OCI-LY7 (cell line): ENCODE measurements around the gene UBE2G1. TPM values are rescaled to one million over a fixed set of nuclear protein-coding genes. Genes with fewer than 3 reads are reported as not detected.

Experiments used
- BruUV-seq: library from RNA; stranded (reverse); fragments of 400-500 nt; replicated peaks from 2 replicates; lab custom pipeline; 2021; lab: Mats Ljungman, UMichigan
- CTCF ChIA-PET: fragments of 300-600 bp; sonication (Branson Sonifier 250); formaldehyde crosslinking; loops from one replicate; lab custom pipeline; 2022; ENCODE audit warnings: antibody characterized with exemption; ENCODE audit not compliant: unreplicated experiment; lab: Charles Lee
- POLR2A ChIA-PET: fragments of 300-600 bp; sonication (Branson Sonifier 250); formaldehyde crosslinking; loops from one replicate; lab custom pipeline; 2022; ENCODE audit warnings: antibody characterized with exemption; lab: Charles Lee
- DNase-seq: peaks from one replicate; pipeline ENCODE4 v3.0.0-alpha.2; 2015; ENCODE audit warnings: low spot score
- H2AFZ ChIP-seq: fragments of 200-600 bp; sonication (generic), shearing (Covaris generic); 2 replicates; pipeline ENCODE4 v1.6.1; 2014; ENCODE audit warnings: mild to moderate bottlenecking, antibody characterized with exemption, low read length, moderate library complexity
- H3K27ac ChIP-seq: fragments of 200-600 bp; sonication (generic); 2 replicates; pipeline ENCODE4 v1.5.1; 2014; ENCODE audit warnings: mixed run types, low read depth, mild to moderate bottlenecking, moderate library complexity, low read length, inconsistent platforms; ENCODE audit not compliant: poor library complexity, severe bottlenecking
- H3K36me3 ChIP-seq: fragments of 200-600 bp; sonication (generic); 2 replicates; pipeline ENCODE4 v1.6.1; 2014; ENCODE audit warnings: mild to moderate bottlenecking, antibody characterized with exemption, low read length, moderate library complexity, mixed read lengths; ENCODE audit not compliant: insufficient read depth
- H3K4me1 ChIP-seq: fragments of 200-600 bp; sonication (generic); 2 replicates; pipeline ENCODE4 v1.5.1; 2014; ENCODE audit warnings: mild to moderate bottlenecking, low read length; ENCODE audit not compliant: insufficient read depth, poor library complexity, severe bottlenecking
- H3K4me2 ChIP-seq: fragments of 200-600 bp; sonication (generic); 2 replicates; pipeline ENCODE4 v1.6.1; 2014; ENCODE audit warnings: mild to moderate bottlenecking, low read length
- H3K4me3 ChIP-seq: fragments of 200-600 bp; sonication (generic); 2 replicates; pipeline ENCODE4 v1.5.1; 2014; ENCODE audit warnings: mild to moderate bottlenecking, low read depth, low read length; ENCODE audit not compliant: poor library complexity, severe bottlenecking
- H3K79me2 ChIP-seq: fragments of 200-600 bp; sonication (generic); 2 replicates; pipeline ENCODE4 v1.6.1; 2016; ENCODE audit warnings: low read depth, mild to moderate bottlenecking, low read length, moderate library complexity, mixed read lengths; ENCODE audit not compliant: insufficient read depth
- H3K9me2 ChIP-seq: fragments of 200-600 bp; sonication (generic); 2 replicates; pipeline ENCODE4 v1.6.1; 2016; ENCODE audit warnings: mild to moderate bottlenecking, low read length, mixed read lengths; ENCODE audit not compliant: insufficient read depth
- H3K9me3 ChIP-seq: fragments of 200-600 bp; sonication (generic); 2 replicates; pipeline ENCODE4 v1.6.1; 2014; ENCODE audit warnings: mild to moderate bottlenecking, mixed run types, low read length, mixed read lengths
- H4K20me1 ChIP-seq: fragments of 200-600 bp; sonication (generic); 2 replicates; pipeline ENCODE4 v1.6.1; 2014; ENCODE audit warnings: mild to moderate bottlenecking, antibody characterized with exemption, low read length, moderate library complexity, mixed read lengths; ENCODE audit not compliant: insufficient read depth
- EZH2phosphoT487 ChIP-seq: fragments of 200-600 bp; sonication (generic); IDR thresholded peaks from 2 replicates; pipeline ENCODE4 v1.6.1; 2018; ENCODE audit warnings: low read depth, borderline replicate concordance, mild to moderate bottlenecking, mixed run types, antibody characterized with exemption, low read length, moderate library complexity, mixed read lengths
- intact Hi-C: fragments of 100-400 bp; cut with micrococcal nuclease; formaldehyde crosslinking; loops from one replicate; pipeline ENCODE4 v1.10.0; 2022; ENCODE audit not compliant: unreplicated experiment
- total RNA-seq, 2 experiments: library from RNA; depleted of rRNA in 1 of 2; stranded (reverse); fragments of >200 nt in 1 of 2; shearing (Covaris generic) in 1 of 2; gene quantifications; 2 replicates each; pipeline ENCODE4 v1.2.3, GENCODE V29; 2014 to 2022
- TF ChIP-seq, protein P1 (sequence below): fragments of 200-600 bp; sonication (generic); conservative IDR thresholded peaks from 2 replicates; pipeline ENCODE4 v1.5.1; 2014; ENCODE audit warnings: mild to moderate bottlenecking, antibody characterized with exemption, low read length, moderate library complexity, mixed read lengths

The UBE2G1 gene
- total RNA-seq, 2 experiments from 2014 or later: 115 to 216 TPM

DNA sequence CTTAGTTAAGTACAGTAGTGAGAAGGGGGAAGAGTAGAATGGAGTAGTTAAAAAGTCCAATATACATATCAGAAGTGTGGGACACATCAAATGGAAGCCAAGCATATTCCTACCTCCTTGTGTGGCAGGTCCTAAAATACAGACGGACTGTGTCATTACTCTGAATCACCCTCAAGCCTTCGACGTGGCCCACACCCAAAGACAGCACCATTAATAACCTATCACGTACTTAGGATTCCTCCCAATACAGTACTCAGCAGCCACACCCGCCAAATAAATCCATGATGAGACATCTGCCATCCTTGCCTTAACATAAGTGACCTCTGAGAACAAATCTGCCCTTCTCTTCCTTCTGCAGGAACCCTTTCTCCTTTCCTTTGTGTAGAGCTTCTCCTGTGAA, 38.9 kb downstream of the UBE2G1 start:
- Histone ChIP-seq H3K9me2 (no peaks in the 10 kb centered on the region), H3K4me3 (no peak overlapping the region), H4K20me1 (peaks cover 30% of the 10 kb centered on the region), H2AFZ (no peak overlapping the region), H3K4me2 (no peak overlapping the region), H3K9me3 (peaks cover 15% of the 10 kb centered on the region; the same call in 1 of the 2 replicates), H3K27ac (no peak overlapping the region), H3K79me2 (peaks cover 100% of the 10 kb centered on the region), H3K4me1 (peaks cover 29% of the 10 kb centered on the region), H3K36me3 (peaks cover 80% of the 10 kb centered on the region)
- DNase-seq: no peak
- intact Hi-C loops: no loop called here
- ChIA-PET CTCF (no interaction called here), POLR2A (interaction anchor here (0.9 kb wide), 1 partner anchor 10 kb away, joined by 11 read pairs; no protein-coding TSS in a partner anchor)
- no peak for TF ChIP-seq EZH2phosphoT487
- TF ChIP-seq, protein P1, sequence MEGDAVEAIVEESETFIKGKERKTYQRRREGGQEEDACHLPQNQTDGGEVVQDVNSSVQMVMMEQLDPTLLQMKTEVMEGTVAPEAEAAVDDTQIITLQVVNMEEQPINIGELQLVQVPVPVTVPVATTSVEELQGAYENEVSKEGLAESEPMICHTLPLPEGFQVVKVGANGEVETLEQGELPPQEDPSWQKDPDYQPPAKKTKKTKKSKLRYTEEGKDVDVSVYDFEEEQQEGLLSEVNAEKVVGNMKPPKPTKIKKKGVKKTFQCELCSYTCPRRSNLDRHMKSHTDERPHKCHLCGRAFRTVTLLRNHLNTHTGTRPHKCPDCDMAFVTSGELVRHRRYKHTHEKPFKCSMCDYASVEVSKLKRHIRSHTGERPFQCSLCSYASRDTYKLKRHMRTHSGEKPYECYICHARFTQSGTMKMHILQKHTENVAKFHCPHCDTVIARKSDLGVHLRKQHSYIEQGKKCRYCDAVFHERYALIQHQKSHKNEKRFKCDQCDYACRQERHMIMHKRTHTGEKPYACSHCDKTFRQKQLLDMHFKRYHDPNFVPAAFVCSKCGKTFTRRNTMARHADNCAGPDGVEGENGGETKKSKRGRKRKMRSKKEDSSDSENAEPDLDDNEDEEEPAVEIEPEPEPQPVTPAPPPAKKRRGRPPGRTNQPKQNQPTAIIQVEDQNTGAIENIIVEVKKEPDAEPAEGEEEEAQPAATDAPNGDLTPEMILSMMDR: no peak
- BruUV-seq: no TSS peak

DNA sequence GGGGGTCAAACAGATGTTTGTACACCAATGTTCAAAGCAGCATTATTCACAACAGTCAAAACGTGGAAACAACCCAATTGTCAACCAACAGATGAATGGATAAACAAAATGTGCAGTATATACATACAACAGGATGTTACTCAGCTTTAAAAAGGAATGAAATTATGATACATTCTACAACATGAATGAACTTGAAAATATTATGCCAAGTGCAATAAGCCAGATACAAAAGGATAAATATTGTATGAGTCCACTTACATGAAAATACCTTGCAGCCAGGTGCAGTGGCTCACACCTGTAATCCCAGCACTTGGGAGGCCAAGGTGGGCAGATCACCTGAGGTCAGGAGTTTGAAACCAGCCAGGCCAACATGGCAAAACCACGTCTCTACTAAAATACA, 39.9 kb downstream of the UBE2G1 start:
- H3K36me3 ChIP-seq: peaks cover 88% of the 10 kb centered on the region
- BruUV-seq: no TSS peak
- no peak overlapping the region for H3K27ac ChIP-seq
- peaks cover 30% of the 10 kb centered on the region for H3K4me1 ChIP-seq
- no peak overlapping the region for H3K4me2 ChIP-seq
- no peak overlapping the region for H2AFZ ChIP-seq
- DNase-seq: no peak
- TF ChIP-seq, protein P1: no peak
- TF ChIP-seq EZH2phosphoT487: no peak
- H3K4me3 ChIP-seq: no peak overlapping the region
- no peaks in the 10 kb centered on the region for H3K9me2 ChIP-seq
- CTCF ChIA-PET: no interaction called here
- POLR2A ChIA-PET: no interaction called here
- H3K79me2 ChIP-seq: peaks cover 100% of the 10 kb centered on the region
- intact Hi-C loops: no loop called here
- H3K9me3 ChIP-seq: peaks cover 15% of the 10 kb centered on the region; the same call in 1 of the 2 replicates
- peaks cover 40% of the 10 kb centered on the region for H4K20me1 ChIP-seq

DNA sequence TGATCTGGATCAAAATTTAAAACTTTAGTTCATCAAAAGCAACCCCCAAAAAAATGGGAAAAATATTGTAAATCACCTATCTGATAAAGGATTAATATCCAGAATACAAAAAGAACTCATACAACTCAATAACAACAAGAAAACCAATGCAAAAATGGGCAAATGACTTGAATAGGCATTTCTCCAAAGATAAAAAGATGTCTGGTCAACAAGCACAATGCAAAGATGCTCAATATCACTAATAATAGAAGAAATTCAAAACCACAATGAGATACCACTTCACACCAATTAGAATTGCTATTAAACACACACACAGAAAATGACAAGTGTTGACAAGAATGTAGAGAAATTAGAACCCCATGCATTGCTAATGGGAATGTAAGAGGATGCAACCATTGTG, 40.4 kb downstream of the UBE2G1 start:
- H3K9me2 ChIP-seq: no peaks in the 10 kb centered on the region
- POLR2A ChIA-PET: no interaction called here
- no peak for DNase-seq
- H2AFZ ChIP-seq: no peak overlapping the region
- peaks cover 34% of the 10 kb centered on the region for H3K4me1 ChIP-seq
- H3K4me3 ChIP-seq: no peak overlapping the region
- no peak overlapping the region for H3K4me2 ChIP-seq
- H3K79me2 ChIP-seq: peaks cover 100% of the 10 kb centered on the region
- H4K20me1 ChIP-seq: peaks cover 40% of the 10 kb centered on the region
- intact Hi-C loops: no loop called here
- BruUV-seq: no TSS peak
- CTCF ChIA-PET: no interaction called here
- peaks cover 86% of the 10 kb centered on the region for H3K36me3 ChIP-seq
- TF ChIP-seq EZH2phosphoT487: no peak
- TF ChIP-seq, protein P1: no peak
- peaks cover 15% of the 10 kb centered on the region; the same call in 1 of the 2 replicates for H3K9me3 ChIP-seq
- H3K27ac ChIP-seq: no peak overlapping the region
